Kidney capillary endothelial cell (primary cell): ENCODE measurements around the gene NFATC4.
"Not testable (repeated sequence)": the region's sequence is repeated elsewhere in the genome, so short reads cannot be mapped to it uniquely, and the experiment has no call there.

Experiments
- DNase-seq: peaks from one replicate; pipeline ENCODE4 v3.0.0-alpha.2; 2018; ENCODE audit warnings: low spot score

NFATC4 gene

DNA sequence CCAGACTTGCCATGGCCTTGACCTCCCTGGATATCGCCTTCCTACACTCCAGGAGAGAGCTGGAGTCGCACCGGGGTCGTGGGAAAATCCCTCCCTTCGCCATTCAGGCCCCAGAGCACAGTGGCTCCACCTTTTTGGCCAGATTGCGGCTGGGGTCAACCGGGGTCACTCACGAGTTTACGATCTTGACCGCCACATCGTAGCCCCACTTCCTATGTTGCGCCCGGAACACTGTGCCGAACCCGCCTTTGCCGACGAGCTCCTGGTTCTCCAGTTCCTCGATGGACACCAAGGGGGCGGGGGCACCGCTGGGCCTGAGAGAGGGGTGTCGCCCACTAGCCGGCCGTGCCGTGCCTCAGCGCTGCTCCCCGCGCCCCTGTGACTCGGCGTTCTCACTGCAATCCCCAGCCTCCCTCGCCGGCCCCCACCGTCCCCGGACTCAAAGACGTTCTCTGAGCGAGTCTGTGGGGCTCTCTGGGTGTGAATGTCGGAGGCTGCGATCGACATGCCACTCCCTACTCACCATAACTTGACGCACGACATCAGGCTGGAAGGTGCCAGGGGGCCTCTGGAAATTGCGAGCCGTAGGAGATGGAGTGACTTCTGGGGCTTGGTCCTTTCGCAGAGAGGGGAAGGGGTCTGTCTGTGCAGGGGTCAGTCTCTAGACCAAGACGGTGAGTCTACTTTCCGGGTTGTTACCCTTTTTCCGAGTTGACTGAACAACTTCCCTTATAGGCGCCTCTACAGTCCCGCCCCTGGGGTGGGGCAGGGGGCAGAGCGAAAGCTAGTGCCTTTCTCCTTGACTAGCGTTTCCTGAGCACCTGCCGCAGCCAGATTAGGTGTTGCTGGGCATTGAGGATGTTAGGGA lies 28.5 kb upstream of the NFATC4 start, which contains the start of gene RIPK3:
Gene RIPK3, minus strand, starts transcription at position 708 of the 868 bp plus-strand sequence. Its CDS starts 165 bp downstream, at position 543.
- DNase-seq: peak; percentile 28

DNA sequence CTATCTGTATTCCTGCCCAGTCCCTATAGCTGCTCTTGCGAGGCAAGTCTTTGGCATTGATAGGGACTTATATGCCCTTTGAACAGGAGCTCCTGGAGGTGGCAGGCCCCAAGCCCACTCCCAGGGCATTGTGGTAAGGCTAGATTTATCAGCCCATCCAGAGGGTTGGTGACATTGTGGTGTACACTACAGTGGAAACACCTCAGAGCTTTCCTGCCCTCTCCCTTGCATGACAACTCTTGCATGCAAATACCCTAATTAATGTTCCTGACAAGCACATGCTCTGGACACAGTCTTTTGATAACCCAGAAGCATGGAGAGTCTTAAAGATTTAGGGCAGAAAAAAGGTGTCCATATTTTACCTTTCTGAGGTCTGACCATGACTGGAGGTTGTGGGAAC lies 27.4 kb upstream of the NFATC4 start:
- no peak for DNase-seq

DNA sequence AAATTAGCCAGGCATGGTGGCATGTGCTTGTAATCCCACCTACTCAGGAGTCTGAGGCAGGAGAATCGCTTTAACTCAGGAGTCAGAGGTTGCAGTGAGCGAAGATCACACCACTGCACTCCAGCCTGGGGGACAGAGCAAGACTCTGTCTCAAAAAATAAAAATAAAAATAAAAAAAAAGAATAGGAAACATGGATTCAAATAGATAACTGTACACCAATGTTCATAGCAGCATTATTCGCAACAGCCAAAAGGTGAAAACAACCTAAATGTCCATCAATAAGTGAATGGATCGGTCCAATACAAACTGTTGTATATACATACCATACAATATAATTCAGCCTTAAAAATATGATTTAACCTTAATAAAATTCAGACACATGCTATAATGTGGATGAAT lies 25.1 kb upstream of the NFATC4 start:
- DNase-seq: no peak

DNA sequence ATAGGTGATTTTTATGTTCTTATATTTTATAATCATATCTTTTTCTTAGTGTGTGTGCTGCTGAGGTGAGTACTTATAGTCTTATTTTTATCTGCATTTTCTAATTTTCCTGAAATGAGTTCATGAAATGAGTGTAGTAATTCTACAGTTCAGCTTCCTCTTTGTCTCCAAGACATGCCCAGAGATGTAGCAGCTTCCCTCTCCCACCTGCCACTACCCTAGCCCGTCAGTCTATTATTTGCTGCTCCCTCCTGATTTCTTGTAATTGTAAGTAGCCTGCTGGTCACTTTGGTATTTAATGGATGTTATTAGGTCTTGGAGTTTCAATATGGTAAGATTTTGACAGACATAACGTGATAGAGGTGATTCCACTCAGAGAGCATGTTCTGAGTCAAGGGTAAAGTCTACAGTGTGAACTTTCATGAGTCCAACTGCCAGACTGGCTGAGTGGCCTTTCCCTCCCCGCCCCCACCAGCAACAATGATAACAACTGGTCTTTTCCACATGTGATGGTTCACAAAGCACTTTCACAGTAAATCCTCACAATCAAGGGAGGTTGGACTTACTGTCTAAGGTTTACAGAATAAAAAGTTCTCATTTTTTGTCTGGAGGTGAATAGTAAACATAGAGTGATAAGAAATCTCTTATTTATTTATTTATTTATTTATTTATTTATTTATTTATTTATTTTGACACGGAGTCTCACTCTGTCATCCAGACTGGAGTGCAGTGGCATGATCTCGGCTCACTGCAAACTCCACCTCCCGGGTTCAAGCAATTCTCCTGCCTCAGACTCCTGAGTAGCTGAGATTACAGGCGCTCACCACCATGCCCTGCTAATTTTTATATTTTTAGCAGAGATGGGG lies 24.0 kb upstream of the NFATC4 start:
- no peak for DNase-seq

DNA sequence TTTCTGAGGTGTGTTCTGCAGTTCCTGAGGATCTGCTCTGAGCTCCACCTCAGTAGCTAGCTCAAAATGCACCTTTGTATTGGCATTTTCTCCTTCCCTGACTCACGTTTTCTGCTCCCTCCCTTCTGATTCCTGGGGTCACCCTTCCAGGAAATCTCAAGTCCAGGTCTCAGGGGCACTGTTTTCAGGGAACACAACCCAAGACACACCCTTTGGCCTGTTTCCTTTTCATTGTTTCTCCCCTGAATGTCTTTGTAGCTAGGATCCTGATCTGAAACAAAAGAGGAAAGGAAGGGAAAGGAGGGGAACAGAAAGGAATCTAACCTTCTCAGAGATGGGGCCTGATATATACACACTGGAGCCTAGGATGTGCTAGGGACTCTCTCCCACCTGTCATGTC lies 20.9 kb upstream of the NFATC4 start:
- DNase-seq: no peak

DNA sequence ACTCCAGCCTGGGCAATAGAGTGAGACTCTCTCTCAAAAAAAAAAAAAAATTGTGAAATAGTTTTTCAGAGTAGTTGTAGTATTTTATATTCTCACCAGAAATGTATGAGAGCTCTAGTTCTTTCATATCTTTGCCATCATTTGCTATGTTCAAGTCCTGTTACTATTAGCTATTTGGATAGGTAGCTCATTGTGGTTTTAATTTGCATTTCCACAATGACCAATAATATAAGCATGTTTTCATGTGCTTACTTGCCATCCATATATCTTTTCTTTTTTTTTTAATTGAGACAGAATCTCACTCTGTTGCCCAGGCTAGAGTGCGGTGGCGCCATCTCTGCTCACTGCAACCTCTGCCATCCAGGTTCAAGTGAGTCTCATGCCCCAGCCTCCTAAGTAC lies 19.8 kb upstream of the NFATC4 start:
- no peak for DNase-seq

DNA sequence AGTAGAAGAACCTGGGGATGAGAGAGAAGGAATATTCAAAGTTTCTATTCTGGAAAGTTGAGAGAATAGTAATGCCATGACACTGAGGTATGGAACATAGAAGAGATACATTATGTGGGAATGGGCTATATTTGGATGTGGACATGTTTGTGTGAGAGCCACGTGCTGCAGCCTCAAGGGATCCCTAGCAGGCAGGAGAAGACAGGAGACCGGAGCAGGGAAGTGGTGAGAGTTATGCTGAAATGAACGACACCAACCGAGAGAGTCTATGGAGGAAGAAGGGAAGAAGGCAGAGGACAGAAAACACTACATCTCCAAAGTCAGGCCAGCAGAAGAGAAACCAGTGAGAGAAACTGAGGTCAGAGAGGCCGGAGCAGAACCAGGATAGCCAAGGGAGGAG lies 18.2 kb upstream of the NFATC4 start:
- no peak for DNase-seq

DNA sequence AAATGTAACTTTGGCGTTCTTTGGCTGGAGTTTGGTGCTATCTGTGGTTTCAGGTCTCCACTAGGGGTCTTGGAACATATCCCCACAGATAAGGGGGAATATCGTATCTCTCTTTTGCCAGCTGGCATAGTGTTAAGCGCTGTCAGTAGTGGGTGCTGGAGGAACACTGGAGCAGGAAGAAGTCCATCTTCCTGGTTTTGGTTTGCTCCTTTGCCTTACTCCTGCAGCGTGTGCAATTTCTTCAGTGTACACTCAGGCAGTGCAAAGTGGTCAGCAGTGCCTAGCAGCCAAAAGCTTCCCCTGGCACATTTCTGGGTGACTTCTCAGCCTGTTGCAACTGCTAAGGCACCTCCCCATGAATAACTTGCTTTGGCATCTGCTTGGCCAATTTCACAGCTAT lies 16.5 kb upstream of the NFATC4 start:
- no peak for DNase-seq

DNA sequence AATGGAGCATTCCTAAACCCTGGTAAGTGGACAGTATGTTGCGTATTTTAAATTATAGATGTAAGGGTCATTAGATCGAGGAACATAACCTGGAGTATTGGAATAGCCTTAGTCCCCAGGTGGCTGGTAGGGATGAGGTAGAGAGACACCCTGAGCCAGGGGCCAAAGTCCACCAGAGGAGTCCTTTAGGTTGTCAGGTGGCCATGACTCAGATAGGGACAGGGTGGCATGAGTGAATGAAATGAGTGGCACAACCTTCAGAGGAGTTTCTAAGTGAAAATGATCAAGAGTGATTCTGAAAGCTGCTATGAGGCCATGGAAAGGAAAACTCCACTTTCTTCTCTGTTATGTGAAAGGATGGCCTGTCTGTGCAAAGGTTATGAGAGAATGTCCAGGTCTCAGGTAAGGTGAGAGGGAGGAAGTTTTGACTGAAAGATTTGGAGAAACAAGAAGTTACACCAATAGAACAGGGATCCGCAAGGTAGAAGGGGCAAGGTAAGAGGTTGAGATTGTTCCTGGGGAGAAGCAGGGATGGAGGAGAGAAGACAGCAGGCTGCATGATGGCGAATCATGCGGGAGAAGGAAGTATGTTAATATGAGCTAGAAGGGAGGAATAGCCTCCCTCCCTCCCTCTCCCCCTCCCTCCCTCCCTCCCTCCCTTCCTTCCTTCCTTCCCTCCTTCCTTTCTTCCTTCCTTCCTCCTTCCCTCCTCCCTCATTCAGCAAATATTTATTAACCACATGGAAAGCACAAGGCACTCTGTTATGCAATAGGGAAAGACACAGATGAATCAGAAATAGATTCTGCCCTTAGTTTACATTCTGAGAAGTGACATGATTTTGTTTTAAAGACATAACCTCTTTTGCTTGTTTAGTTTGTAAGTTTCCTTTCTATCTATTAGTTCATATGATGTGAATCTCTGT lies 14.2 kb upstream of the NFATC4 start:
- no peak for DNase-seq

DNA sequence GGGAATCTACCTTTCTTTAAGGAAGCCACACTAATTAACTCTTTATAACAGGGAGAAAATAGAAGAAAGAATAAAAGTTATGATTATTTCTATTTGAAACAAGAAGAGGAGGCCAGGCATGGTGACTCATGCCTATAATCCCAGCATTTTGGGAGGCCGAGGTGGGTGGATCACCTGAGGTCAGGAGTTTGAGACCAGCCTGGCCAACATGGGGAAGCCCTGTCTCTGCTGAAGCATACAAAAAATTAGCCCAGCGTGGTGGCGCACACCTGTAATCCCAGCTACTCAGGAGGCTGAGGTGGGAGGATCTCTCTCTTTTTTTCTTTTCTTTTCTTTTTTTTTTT lies 13.5 kb upstream of the NFATC4 start:
- DNase-seq: not testable (repeated sequence)

DNA sequence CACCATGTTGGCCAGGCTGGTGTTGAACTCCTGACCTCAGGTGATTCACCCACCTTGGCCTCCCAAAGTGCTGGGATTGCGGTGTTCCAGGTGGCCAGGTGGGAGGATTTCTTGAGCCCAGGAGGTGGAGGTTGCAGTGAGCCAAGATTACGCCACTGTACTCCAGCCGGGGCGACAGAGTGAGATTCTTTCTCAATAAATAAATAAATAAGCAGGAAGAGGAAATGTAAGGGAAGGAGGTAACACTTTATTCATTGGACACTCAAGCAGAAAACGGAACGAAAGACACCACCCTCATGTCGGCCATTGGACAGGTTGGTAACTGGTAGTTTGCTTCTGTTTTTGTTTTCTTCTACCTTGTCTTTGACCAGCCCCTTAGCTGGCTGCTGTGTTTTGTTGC lies 13.0 kb upstream of the NFATC4 start:
- no peak for DNase-seq

DNA sequence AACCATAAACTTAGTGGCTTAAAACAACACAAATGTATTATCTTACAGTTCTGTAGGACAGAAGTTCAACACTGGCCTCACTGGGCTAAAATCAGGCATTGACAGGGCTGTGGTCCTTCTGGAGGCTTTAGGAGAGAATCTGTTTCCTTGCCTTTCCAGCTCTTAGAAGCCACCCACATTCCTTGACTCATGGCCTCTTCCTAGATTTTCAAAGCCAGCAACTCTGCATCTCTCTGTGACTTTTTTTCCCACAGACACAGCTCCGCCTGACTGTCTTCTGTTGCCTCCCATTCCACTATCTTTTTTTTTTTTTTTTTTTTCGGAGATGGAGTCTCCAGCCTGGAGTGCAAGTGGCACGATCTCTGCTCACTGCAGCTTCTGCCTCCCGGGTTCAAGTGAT lies 11.8 kb upstream of the NFATC4 start:
- no peak for DNase-seq

DNA sequence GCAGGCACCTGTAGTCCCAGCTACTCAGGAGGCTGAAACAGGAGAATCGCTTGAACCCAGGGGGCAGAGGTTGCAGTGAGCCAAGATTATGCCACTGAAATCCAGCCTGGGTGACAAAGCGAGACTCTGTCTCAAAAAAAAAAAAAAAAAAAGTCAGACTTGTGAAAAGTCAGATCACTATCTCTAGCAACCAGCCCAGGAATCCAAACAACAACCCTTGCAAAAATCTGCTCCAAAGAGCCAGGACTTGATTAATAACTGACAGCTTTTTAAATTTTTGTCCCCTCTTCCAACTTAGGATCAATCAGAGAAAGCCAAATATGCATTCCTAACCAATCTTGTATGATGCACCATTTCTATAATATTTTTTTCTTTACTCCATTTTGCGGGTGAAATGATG lies 7.7 kb upstream of the NFATC4 start:
- no peak for DNase-seq

DNA sequence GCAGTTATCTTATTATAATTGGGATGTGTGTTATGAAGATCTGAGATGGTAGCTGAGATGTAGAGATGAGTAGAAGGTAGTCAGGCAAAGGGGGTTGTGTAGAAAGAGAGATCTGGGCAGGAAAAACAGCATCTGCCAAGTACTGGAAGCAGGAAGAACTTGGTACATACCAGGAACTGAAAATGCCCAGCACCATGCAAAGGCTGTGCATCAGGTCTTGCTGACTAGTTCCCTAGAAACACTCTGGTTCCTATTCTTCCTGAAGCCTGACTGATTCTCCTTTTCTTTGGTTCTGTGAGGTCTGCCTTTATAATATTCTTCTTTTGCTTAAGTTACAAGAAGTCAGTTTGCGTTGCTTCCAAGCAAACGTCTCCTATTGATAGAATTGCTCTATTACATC lies 6.7 kb upstream of the NFATC4 start:
- no peak for DNase-seq

DNA sequence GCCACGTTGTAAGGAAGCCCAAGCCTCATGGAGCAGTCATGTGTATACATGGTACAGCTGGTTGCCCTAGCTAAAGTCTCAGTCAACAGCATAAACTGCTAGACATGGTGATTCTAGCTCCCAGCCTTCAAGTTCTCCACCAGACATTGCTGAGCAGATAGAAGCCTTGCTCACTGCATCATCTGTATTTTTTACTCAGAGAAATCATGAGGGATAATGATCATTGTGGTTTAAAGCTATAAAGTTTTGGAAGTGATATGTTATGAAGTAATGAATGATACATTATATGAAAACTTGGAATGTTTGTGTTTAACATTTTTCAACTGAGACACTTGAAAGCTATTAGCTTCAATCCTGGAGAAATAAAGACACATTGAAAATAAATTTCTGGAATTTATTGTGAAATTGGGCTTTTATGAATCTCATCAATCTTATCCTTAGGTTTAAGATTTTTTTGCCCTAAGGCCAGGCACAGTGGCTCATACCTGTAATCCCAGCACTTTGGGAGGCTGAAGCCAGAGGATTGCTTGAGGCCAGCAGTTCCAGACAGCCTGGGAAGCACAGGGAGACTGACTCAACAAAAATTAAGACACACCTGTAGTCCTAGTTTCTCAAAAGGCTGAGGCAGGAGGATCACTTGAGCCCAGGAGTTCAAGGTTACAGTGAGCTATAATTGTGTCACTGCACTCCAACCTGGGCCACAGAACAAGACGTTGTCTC lies 5.6 kb upstream of the NFATC4 start:
- DNase-seq: no peak

DNA sequence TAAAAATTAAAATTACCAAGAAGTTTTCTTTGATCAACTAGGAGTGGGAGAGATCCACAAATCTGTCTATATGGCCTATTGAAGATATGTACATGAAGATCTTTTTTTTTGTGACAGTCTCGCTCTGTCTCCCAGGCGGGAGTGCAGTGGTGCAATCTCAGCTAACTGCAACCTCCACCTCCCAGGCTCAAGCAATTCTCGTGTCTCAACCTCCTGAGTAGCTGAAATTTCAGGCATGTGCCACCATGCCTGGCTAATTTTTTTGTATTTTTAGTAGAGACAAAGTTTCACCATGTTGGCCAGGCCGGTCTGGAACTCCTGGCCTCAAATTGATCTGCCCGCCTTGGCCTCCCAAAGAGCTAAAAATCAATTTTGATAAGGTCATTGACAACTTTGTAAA lies 4.6 kb upstream of the NFATC4 start:
- DNase-seq: no peak

DNA sequence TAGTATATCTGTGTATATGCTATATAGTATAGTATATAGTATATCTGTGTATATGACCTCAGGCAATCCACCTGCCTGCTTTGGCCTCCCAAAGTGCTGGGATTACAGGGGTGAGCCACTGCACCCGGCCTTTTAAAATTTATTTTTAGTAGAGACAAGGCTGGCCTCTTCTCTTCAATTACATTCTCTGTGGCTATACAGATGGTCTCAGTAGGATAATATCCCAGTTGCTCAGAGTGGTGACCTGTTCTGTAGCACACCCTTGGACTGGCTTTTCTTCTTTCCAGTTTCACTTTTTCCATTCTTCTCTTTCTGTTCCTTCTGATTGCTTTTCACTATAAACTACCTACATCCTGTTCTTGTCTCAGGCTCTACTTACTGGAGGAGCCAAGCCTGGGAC lies 3.1 kb upstream of the NFATC4 start:
- no peak for DNase-seq

DNA sequence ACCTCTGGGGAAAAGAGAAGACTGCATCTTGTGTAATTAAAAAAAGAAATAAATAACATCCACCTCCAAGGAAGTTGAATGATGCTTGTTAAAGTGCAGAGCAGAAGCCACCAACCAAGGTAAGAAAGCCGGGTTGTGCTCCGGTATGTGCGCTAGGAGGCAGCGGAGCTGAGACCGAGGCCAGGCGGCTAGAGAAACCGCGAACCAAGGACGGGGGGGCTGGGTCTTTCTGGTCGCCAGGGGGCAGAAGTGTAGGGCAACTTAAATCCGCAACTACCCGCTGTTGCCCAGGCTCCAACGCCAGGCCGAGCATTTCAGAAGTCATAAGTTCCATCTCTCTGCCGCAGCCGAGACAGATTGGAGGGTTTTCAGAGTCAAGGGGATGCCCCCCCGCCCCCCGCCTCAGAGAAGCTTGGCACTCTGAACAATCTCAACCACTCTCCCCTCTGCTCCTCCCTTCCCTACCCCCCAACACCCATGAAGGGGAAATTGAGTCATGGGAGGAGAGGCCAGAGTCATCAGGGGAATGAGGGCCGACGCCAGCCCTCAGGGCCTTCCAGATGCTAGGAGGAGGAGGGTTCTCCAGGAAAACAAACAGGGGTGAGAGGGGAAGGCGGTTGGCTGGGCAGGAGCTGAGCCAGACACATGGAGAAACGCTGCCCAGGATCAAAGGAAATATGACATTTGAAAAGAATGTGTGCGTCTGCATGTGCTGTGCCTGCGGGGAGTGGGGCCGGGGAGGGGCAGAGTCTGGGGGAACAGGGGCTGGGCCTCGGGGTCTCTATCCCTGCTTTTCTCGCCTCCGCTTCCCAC lies 2.2 kb upstream of the NFATC4 start:
- peak; percentile 93 for DNase-seq

DNA sequence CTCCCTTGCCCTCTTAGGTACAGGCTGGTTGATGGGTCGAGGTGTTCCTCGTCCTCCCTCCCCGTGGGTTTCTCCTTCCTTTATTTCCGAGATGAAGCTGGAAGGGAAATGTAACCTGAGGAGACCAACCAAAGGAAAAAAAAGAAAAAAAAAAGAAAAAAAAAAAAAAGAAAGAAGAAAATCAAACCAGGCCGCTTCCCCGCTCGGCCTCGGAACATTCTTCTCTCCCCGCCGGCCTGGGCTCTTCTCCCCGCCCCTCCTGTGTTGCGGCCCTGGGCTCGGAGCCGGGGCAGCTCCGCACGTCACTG lies 1.6 kb upstream of the NFATC4 start:
- DNase-seq: no peak

DNA sequence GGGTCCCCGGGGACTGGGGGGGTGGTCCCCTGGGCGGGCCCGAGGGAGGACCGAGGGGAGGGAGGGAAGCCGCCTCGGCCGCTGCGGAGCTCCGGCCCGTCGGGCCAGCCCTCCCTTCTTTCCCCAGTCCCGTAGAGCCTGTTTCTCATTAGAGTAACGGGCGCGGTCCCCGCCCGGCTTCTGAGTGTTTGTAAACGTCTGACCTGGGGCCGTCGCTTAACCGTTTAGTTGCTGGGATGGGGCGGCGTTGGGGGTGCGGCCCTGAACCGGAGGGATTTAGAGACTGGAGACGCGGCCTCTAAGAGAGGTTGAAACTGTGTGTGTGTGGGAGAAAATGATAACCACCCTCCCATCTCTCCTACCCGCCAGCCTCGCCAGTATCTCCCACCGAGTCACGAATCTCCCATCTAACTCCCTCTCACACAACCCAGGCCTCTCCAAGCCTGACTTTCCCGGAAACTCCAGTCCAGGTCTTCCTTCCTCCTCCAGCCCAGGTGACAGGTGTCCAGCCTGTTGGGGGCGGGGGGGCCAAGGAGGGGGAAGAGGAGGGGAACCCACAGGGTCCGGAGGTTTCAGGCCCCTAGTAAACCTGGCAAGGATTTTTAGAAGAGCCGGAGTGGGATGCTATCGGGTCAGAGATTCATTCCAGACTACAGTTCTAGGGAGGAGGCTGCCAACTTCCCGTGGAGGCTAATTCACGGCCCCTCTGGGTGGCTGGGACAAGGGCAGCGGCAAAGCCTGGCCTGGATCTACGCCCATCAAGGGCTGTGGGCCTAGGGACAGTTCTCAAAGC lies 1.1 kb upstream of the NFATC4 start:
- DNase-seq: peak; percentile 66
